Breast epithelium (tissue), 4 donors: Measurements from ENCODE around the gene ALOX5. TPM values are rescaled to one million over a fixed set of nuclear protein-coding genes. Genes with fewer than 3 reads are reported as not detected.
"Not testable (repeated sequence)": the region's sequence is repeated elsewhere in the genome, so short reads cannot be mapped to it uniquely, and the experiment has no call there.

Experiments used
- DNase-seq, 2 donors: peaks; one replicate each; pipeline ENCODE4 v3.0.0-alpha.2; 2019; ENCODE audit warnings: low spot score in 2 of 2
- H3K27ac ChIP-seq, 2 donors: fragments of 200-600 bp; sonication (generic) in 1 of 2; one replicate each; pipeline ENCODE4 v1.5.1; 2016 to 2019; ENCODE audit warnings: mild to moderate bottlenecking in 1 of 2
- H3K27me3 ChIP-seq, 2 donors: fragments of 200-600 bp; sonication (generic) in 1 of 2; one replicate each; pipeline versions ENCODE4 v1.5.1 to v1.6.0; 2017 to 2019; ENCODE audit warnings: control low read depth in 1 of 2, mild to moderate bottlenecking in 1 of 2
- H3K36me3 ChIP-seq: fragments of 200-600 bp; one replicate; pipeline ENCODE4 v1.5.1; 2019
- H3K4me1 ChIP-seq, 2 donors: fragments of 200-600 bp; sonication (generic); one replicate each; pipeline ENCODE4 v1.5.1; 2016 to 2019; ENCODE audit warnings: control low read depth in 1 of 2
- H3K4me3 ChIP-seq, 3 donors: fragments of 200-600 bp; sonication (generic); 1 replicate in 2 of 3; 2 replicates in 1 of 3; pipeline ENCODE4 v1.5.1; 2016 to 2019; ENCODE audit warnings: mild to moderate bottlenecking in 3 of 3, moderate library complexity in 2 of 3
- H3K9me3 ChIP-seq, 2 donors: fragments of 200-600 bp; sonication (generic) in 1 of 2; one replicate each; pipeline ENCODE4 v1.5.1; 2016 to 2019; ENCODE audit warnings: control low read depth in 1 of 2
- POLR2A ChIP-seq: fragments of 450-650 bp; IDR thresholded peaks from one replicate; pipeline ENCODE4 v1.6.1; 2016; ENCODE audit warnings: antibody characterized with exemption, mild to moderate bottlenecking, moderate library complexity
- POLR2AphosphoS5 ChIP-seq, 3 donors: sonication (generic); formaldehyde crosslinking; IDR thresholded peaks; one replicate each; pipeline ENCODE4 v1.6.1; 2017; ENCODE audit warnings: antibody characterized with exemption in 3 of 3
- intact Hi-C: fragments of 100-400 bp; cut with DNase I; formaldehyde crosslinking; loops from one replicate; pipeline ENCODE4 v1.15.1; 2023; ENCODE audit warnings: low total_unique reads
- total RNA-seq, 3 donors: library from RNA; depleted of rRNA; stranded (reverse); fragments of >200 nt; gene quantifications; one replicate each; pipeline ENCODE4 v1.1.0, GENCODE V29; 2016
- TF ChIP-seq, protein P1 (sequence below), 3 donors: fragments of 450-650 bp; IDR thresholded peaks; one replicate each; pipeline ENCODE4 v1.5.1; 2016 to 2017; ENCODE audit warnings: antibody characterized with exemption in 3 of 3, mild to moderate bottlenecking in 3 of 3, moderate library complexity in 3 of 3

ALOX5 gene
- total RNA-seq = 10 to 100 TPM; 33.4 to 67.5 (median 49.0) TPM

DNA sequence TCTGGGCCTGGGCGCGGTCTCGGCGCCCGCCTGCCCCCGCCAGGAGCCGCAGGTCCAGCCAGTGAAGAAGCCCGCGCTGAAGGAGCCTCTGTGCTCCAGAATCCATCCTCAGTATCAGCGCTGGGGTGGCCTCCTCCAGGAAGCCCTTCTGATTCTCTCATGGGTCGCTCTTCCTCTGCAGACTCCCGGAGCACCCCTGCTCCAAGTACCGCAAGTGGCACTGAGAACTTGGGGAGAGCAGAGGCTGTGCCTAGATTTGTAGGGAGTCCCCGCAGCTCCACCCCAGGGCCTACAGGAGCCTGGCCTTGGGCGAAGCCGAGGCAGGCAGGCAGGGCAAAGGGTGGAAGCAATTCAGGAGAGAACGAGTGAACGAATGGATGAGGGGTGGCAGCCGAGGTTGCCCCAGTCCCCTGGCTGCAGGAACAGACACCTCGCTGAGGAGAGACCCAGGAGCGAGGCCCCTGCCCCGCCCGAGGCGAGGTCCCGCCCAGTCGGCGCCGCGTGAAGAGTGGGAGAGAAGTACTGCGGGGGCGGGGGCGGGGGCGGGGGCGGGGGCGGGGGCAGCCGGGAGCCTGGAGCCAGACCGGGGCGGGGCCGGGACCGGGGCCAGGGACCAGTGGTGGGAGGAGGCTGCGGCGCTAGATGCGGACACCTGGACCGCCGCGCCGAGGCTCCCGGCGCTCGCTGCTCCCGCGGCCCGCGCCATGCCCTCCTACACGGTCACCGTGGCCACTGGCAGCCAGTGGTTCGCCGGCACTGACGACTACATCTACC, at the start of gene ALOX5:
ALOX5 (plus strand) TSS at position 641 of the 774 bp plus-strand sequence; CDS start at position 705, 64 bp downstream.
- no peak within 1 kb of the TSS for H3K27ac ChIP-seq
- H3K36me3 ChIP-seq = no peaks in the 10 kb centered on the region
- DNase-seq = peak in 1 of 2 donors; percentile 64
- H3K4me3 ChIP-seq = peak within 1 kb of the TSS; percentile 49 to 68 (median 53)
- H3K4me1 ChIP-seq = peaks cover 0 to 7% of the 10 kb centered on the region in 2 donors
- H3K9me3 ChIP-seq = no peaks in the 10 kb centered on the region
- TF ChIP-seq, protein P1, sequence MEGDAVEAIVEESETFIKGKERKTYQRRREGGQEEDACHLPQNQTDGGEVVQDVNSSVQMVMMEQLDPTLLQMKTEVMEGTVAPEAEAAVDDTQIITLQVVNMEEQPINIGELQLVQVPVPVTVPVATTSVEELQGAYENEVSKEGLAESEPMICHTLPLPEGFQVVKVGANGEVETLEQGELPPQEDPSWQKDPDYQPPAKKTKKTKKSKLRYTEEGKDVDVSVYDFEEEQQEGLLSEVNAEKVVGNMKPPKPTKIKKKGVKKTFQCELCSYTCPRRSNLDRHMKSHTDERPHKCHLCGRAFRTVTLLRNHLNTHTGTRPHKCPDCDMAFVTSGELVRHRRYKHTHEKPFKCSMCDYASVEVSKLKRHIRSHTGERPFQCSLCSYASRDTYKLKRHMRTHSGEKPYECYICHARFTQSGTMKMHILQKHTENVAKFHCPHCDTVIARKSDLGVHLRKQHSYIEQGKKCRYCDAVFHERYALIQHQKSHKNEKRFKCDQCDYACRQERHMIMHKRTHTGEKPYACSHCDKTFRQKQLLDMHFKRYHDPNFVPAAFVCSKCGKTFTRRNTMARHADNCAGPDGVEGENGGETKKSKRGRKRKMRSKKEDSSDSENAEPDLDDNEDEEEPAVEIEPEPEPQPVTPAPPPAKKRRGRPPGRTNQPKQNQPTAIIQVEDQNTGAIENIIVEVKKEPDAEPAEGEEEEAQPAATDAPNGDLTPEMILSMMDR (IDR thresholded peaks at IDR 0.05) = no peak
- TF ChIP-seq POLR2A (no peak), POLR2AphosphoS5 (IDR thresholded peaks at IDR 0.05) (no peak)
- intact Hi-C loops = no loop called here
- H3K27me3 ChIP-seq = peaks cover 0 to 18% of the 10 kb centered on the region in 2 donors

DNA sequence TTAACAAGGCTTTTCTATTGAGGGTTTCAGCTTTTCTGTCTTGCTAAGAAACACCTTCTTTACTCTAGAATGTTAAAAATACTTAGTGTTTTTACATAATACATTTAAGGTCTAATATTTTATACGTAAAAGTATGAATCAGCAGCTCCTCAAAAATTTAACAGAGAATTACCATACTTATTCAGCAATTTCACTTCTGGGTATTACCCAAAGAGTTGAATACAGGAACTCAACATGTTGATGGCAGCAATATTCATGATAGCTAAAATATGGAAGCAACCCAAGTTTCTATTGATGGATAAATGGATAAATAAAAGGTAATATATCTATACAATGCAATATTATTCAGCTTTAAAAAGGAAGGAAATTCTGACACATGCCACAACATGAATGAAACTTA, 48.9 kb upstream of the ALOX5 start:
- Histone ChIP-seq H3K4me1 (no peaks in the 10 kb centered on the region), H3K36me3 (no peaks in the 10 kb centered on the region), H3K27ac (no peak overlapping the region), H3K27me3 (no peaks in the 10 kb centered on the region), H3K4me3 (no peak overlapping the region), H3K9me3 (peaks cover 4 to 12% of the 10 kb centered on the region in 2 donors)
- intact Hi-C loops = no loop called here
- DNase-seq = no peak
- TF ChIP-seq POLR2AphosphoS5 (IDR thresholded peaks at IDR 0.05) = no peak
- TF ChIP-seq, protein P1 (IDR thresholded peaks at IDR 0.05) = no peak
- no peak for TF ChIP-seq POLR2A

DNA sequence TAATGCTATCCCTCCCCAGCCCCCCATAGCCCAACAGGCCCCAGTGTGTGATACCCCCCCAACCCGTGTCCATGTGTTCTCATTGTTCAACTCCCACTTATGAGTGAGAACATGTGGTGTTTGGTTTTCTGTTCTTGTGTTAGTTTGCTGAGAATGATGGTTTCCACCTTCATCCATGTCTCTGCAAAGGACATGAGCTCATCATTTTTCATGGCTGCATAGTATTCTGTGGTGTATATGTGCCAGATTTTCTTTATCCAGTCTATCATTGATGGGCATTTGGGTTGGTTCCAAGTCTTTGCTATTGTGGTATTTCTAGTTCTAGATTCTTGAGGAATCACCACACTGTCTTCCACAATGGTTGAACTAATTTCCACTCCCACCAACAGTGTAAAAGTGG, 47.2 kb upstream of the ALOX5 start:
- H3K4me1 ChIP-seq, intact Hi-C loops, H3K4me3 ChIP-seq, H3K36me3 ChIP-seq, DNase-seq, H3K27me3 ChIP-seq, H3K27ac ChIP-seq: not testable (repeated sequence)
- peaks cover 4 to 12% of the 10 kb centered on the region in 2 donors for H3K9me3 ChIP-seq

DNA sequence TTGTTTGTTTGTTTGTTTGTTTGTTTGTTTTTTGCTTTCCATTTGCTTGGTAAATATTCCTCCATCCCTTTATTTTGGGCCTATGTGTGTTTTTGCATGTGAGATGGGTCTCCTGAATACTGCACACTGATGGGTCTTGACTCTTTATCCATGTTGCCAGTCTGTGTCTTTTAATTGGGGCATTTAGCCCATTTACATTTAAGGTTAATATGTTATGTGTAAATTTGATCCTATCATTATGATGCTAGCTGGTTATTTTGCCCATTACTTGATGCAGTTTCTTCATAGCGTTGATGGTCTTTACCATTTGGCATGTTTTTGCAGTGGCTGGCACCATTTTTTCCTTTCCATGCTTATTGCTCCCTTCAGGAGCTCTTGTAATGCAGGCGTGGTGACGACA, 42.2 kb upstream of the ALOX5 start:
- H3K4me1 ChIP-seq, H3K36me3 ChIP-seq, intact Hi-C loops, DNase-seq, H3K27ac ChIP-seq, H3K9me3 ChIP-seq, H3K4me3 ChIP-seq, H3K27me3 ChIP-seq: not testable (repeated sequence)

DNA sequence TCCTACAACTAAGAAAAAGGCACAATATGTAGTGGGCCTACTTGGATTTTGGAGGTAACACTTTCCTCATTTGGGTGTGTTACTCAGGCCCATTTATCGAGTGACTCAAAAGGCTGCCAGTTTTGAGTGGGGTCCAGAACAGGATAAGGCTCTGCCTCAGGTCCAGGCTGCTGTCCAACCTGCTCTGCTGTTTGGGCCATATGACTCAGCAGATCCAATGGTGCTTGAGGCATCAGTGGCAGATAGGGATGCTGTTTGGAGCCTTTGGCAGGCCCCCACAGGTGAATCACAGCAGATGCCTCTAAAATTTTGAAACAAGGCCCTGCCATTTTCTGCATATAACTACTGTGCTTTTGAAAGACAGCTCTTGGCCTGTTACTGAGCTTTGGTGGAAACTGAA, 34.1 kb upstream of the ALOX5 start:
- no peaks in the 10 kb centered on the region for H3K4me1 ChIP-seq
- intact Hi-C loops = no loop called here
- H3K27me3 ChIP-seq = no peaks in the 10 kb centered on the region
- no peak overlapping the region for H3K27ac ChIP-seq
- TF ChIP-seq, protein P1 (IDR thresholded peaks at IDR 0.05) = no peak
- TF ChIP-seq POLR2A = no peak
- no peak for TF ChIP-seq POLR2AphosphoS5 (IDR thresholded peaks at IDR 0.05)
- H3K36me3 ChIP-seq = no peaks in the 10 kb centered on the region
- H3K4me3 ChIP-seq = no peak overlapping the region
- DNase-seq = no peak
- H3K9me3 ChIP-seq = peaks cover 0 to 12% of the 10 kb centered on the region in 2 donors

DNA sequence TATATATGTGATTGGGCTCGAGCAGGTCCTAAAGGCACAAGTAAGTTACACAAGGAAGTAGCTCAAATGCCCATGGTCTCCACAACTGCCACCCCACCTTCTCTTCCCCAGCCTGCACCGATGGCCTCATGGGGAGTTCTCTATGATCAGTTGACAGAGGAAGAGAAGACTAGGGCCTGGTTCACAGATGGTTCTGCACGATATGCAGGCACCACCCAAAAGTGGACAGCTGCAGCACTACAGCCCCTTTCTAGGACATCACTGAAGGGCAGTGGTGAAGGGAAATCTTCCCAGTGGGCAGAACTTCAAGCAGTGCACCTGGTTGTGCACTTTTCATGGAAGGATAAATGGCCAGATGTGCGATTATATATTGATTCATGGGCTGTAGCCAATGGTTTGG, 33.6 kb upstream of the ALOX5 start:
- H3K4me1 ChIP-seq, H3K27me3 ChIP-seq, DNase-seq, H3K4me3 ChIP-seq, H3K27ac ChIP-seq, intact Hi-C loops, H3K36me3 ChIP-seq: not testable (repeated sequence)
- H3K9me3 ChIP-seq = peaks cover 0 to 12% of the 10 kb centered on the region in 2 donors

DNA sequence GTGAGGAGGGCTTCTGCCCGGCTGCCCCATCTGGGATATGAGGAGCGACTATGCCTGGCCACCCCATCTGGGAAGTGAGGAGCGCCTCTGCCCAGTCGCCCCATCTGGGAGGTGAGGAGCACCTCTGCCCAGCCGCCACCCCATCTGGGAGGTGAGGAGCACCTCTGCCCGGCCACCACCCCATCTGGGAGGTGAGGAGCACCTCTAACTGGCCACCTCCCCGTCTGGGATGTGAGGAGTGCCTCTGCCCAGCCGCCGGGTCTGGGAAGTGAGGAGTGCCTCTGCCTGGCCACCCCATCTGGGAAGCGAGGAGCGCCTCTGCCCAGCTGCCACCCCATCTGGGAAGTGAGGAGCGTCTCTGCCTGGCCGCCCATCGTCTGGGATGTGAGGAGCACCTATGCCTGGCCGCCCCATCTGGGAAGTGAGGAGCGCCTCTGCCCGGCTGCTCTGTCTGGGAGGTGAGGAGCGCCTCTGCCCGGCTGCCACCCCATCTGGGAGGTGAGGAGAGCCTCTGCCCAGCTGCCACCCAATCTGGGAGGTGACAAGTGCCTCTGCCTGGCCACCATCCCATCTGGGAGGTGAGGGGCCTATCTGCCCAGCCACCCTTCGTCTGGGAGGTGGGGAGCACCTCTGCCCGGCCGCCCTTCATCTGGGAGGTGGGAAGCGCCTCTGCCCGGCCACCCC, 27.2 kb upstream of the ALOX5 start:
- H3K27ac ChIP-seq, H3K4me1 ChIP-seq, intact Hi-C loops, DNase-seq, H3K4me3 ChIP-seq, H3K36me3 ChIP-seq, H3K27me3 ChIP-seq: not testable (repeated sequence)
- peaks cover 0 to 13% of the 10 kb centered on the region in 2 donors for H3K9me3 ChIP-seq

DNA sequence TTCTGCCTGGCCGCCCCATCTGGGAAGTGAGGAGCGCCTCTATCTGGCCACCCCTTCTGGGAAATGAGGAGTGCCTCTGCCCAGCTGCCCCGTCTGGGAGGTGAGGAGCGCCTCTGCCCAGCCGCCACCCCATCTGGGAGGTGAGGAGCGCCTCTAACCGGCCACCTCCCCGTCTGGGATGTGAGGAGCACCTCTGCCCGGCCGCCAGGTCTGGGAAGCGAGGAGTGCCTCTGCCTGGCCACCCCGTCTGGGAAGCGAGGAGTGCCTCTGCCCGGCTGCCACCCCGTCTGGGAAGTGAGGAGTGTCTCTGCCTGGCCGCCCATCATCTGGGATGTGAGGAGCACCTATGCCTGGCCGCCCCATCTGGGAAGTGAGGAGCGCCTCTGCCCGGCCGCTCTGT, 26.6 kb upstream of the ALOX5 start:
- H3K27ac ChIP-seq, intact Hi-C loops, H3K27me3 ChIP-seq, H3K4me1 ChIP-seq, H3K36me3 ChIP-seq, H3K4me3 ChIP-seq, DNase-seq: not testable (repeated sequence)
- H3K9me3 ChIP-seq = peaks cover 0 to 13% of the 10 kb centered on the region in 2 donors

DNA sequence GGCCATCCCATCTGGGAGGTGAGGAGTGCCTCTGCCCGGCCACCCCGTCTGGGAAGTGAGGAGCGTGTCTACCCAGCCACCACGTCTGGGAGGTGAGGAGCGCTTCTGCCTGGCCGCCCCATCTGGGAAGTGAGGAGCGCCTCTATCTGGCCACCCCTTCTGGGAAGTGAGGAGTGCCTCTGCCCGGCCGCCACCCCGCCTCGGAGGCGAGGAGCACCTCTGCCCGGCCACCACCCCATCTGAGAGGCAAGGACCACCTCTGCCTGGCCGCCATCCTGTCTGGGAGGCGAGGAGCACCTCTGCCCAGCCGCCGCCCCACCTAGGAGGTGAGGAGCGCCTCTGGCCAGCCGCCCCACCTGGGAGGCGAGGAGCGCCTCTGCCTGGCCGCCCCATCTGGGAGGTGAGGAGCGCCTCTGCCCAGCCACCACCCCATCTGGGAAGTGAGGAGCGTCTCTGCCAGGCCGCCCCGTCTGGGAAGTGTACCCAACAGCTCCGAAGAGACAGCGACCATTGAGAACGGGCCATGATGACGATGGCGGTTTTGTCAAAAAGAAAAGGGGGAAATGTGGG, 25.7 kb upstream of the ALOX5 start:
- H3K4me1 ChIP-seq, DNase-seq, intact Hi-C loops, H3K27ac ChIP-seq, H3K36me3 ChIP-seq, H3K4me3 ChIP-seq, H3K27me3 ChIP-seq: not testable (repeated sequence)
- H3K9me3 ChIP-seq = peaks cover 0 to 13% of the 10 kb centered on the region in 2 donors
